HG02981 (cell line): ENCODE results near the gene RGR.

Experiments
- ATAC-seq: cut with Tn5 transposase; IDR thresholded peaks from one replicate; pipeline ENCODE4 v1.9.1; 2021; ENCODE audit warnings: mild to moderate bottlenecking, moderate library complexity; ENCODE audit not compliant: unreplicated experiment

RGR gene

DNA sequence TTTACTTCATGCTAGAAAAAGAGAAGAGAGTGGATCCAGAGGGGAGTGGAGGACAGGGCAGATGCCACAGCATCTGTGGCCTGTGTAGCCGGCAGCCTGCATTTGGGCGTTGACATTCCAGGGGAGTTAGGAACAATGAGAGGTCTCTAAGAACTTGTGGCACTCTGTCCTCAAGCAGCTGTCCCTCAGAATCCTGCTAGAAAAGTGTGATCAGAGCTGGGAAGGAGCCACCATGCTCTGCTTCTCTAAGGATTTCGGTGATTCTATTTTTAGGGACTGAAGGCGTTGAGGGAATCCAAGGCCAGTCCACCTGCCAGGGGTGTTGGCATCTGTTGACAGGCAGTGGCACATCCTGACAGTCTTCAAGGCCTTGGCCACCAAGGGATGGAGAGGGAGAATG, 27.1 kb upstream of the RGR start:
- ATAC-seq = no peak

DNA sequence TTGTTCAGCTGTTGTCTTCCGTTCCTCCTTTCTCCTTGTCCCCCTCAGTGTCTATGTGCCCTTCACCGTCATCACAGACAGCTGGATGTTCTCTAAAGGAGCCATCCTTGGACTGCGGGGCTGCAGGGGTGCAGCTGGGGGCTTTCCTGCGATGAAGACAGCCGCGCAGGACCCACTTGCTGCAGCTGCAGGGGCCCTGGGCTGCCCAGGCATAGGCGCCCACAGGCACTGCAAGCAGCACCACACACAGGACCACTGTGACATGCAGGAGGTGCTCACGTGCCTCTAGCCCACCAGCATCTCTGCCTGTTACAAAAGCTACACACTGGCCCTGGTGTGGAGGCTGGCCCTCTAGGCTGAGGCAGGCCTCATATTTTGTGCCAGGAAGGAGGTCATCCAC, 22.9 kb upstream of the RGR start:
- ATAC-seq = no peak

DNA sequence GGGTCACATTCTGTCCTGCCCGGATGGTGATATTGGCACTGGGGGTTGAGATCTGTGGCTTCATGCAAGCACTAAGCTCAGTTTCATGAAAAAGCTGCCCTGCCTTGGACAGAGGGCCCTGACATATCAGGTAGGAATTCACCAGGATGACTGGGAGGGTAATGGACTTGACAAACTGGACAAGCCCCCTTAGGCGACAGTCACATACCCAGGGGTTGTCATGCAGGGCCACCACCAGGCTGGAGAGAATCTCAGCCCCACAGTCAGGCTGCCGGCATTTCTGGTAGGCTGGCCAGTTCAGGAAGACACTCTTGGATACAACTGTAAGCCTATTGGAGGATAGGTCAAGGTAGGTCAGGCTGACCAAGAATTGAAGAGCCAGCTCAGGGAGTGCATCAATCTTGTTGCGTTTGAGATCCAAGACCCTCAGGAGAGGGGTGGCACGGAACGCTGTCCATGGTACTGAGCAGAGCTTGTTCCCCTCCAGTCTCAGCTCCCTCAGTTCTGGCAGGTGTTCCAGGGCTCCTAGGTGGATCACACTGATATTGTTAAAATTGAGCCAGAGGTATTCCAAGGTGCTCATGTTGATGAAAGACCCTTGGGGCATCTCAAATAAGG, 20.3 kb upstream of the RGR start:
- ATAC-seq = no peak

DNA sequence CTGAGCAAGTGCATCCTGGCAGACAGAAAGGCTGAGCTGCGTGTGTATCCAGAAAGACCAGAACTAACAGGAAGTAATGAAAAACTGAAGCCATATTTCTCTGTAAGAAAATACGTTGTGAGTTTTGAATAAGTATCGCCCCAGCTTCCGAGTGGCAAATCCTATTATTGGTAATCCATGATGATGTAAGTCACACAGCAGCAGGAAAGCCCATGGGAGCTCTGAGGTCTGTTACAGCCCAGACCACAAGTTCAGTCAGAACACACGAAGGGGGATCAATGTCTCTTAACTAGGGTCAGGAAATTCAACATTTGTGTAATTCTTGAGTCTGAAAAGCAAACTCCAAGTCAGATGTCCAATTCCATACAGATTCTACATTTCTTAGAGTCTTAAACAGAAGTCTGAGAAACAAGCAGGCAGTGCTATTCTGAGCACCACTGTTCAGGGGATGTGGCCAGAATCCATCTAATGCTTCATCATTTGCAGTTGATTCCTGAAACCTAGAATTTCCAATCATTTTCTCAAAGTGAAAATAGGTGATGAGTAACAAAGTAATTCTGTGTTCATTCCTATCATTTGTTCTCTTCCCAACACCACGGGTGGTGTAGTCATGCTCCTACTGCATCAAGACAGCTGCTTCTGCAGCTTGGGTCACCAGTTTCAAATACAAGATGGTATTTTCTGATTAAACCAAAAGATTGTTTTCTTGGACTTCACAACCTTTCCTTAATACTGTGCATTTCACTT, 19.3 kb upstream of the RGR start, which contains the start of gene LRIT2:
Gene LRIT2 (minus strand): TSS at position 118 of the 747 bp plus-strand sequence. CDS start 24 bp downstream, at position 94.
- no peak for ATAC-seq

DNA sequence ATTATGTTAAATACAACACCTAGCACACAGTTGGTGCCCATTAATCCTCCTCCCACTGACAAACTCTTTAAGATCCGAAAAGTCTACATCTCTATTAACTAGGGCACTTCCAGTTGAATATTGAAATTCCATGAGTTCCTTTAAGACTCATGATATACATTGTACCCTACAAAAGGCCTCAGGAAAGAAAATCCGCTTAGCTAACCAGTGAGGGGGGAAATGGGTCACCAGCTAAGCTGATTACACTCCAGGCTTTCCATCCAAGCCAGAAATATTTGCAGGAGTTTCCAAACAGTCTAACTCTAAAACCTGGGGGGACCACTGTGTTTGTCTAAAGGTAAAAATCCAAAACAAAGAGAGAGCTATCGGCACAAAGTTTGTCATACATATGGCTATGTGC, 18.2 kb upstream of the RGR start:
- no peak for ATAC-seq

- ATAC-seq = no peak
These were observed 17.0 kb upstream of the RGR start for GRCh38 chr10:84227810-84228209.

GRCh38 chr10:84230359-84230758, 14.5 kb upstream of the RGR start:
- no peak for ATAC-seq

DNA sequence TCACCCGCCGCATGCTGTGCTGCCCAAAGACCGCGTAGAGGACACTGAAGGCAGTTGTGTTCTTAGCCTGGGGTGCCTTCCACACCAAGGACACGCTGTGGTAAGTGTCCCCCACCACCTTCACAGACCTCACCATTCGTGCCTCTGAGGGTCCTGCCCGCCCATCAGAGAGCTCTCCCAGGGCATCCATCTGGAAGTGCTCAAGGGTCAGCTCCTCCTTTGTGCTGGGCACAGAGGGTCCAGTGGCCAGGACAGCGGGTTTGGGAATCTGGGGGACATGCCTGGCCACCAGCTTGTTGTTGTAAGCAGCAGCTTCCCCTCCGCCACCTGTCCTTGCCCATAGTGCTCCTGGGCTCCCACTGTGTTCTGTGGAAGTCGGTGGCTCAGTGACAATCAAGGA, 12.5 kb upstream of the RGR start:
- ATAC-seq = no peak

- ATAC-seq = no peak
These were observed 10.9 kb upstream of the RGR start for GRCh38 chr10:84233940-84234339.

DNA sequence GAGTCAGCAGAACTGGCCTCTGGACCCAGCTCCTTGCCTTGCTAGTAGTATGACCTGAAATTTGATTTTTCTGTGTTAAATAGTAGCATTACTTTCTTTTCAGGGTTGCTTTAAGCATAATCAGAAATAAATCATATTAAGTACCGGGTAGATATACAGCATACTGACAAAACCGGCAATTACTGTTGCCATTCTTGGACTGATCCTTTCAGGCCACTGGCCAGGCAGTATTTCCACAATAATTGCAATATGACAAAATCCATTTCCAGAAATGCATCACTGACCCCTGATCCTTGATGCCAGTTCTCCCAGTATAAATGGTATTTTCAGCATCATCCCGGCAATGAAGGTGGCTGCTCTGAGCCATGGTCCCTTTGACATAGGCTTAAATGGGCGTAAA, 10.4 kb upstream of the RGR start:
- no peak for ATAC-seq

DNA sequence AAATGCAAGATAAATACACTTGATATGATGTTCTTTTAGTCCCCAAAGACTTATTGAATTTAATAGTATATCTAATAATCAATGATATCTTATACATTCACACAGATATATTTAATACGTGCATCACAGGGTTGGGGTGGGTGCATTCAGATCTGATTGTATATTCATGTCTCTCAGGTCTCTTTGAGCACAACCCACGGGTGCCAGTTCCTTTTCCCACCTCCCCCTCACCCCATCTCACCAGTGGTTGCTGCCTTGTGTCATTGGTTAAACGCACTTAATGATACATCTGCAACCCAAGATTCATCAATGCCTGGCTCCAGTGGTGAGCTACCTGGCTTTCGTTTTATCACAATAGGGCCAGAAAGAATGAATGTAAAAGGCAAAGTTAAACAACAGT, 9.8 kb upstream of the RGR start:
- ATAC-seq = no peak

DNA sequence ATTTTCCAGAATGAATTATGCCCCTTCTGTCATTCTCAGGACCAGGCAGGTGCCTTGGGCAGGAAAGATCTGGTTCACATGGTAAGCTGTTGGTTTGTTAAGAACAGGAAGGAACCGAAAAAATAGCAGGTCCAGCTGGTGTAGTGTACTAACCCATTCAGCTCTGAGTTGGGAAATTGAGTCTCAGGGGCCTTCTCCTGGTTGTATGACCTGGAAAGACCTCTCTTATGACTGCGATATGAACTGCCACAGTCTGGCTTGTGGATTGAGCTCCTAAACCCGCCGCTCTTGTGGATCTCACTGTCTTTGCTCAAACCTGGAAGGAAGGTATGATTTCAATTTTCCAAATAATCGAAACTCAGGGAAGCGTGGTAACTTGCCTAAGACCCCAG, 8.1 kb upstream of the RGR start:
- no peak for ATAC-seq

GRCh38 chr10:84237199-84238051, 7.4 kb upstream of the RGR start:
- no peak for ATAC-seq

DNA sequence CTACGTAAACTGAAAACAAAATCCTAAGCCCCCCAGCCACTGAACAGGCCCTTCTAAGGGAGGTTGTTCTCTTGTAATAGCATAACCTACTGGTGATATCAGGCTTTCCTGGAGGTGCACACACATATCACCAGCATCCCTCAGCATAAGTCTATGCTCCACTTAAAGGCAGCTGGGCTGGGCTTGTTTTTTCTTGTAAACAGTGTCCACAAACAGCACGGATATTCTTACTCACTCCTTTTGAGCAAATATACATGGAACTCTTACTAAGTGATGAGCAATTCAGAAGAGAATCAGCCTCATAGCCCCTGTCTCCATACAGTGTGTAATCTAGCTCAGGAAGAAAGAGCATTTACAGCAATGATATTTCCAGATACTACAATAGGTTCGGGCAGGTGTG, 5.9 kb upstream of the RGR start:
- ATAC-seq = no peak

DNA sequence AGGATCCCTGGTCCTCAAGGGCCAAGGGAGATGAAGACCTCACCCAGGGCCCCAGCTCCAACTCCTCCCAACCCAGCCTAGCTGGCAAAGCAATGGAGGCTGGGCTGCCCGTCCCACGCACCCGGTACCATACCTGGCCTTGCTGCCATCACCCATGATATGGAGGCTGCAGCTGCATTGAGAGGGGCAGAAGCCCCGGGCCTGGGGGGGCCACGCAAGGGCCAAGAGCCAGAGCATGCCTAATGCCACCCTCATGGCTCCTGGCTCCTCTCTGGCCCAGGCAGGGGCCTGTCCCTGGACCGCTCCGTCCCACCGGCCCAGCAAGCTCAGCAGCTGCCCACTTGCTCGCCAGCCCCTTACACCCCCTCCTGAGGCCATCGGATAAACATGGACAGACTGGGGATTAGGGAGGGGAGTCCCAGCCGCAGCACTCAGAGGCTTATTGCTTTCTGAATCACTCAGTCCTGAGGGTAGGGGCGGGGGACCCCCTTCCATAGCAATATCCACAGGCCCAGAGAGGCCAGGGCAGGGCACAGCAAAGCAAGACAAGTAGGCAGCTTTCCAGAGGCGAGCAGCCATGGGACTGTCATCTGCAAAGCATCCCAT, 3.6 kb upstream of the RGR start, which contains the start of gene LRIT1:
Gene LRIT1 (minus strand): TSS at position 362 of the 606 bp plus-strand sequence. CDS start 107 bp downstream, at position 255.
- ATAC-seq = no peak

DNA sequence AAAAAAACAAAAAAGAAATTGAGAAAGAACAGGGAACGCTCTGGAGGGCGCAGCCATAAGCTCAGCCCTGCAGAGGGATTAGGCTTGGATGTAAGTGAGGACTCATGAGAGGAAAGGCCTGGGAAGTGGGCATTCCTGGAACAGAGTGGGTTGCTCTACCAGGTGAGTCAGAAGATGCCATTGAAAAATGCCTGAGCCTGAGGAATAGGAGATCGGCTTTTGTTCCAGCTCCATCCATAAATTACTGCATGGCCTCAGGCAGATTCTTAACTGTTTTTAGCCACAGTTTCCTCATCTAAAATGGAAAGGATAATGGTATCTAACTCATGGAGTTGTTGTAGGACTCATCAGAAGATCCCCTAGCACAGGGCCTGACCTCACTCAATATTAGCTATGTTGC, 1.1 kb upstream of the RGR start:
- ATAC-seq = no peak

- no peak for ATAC-seq
These were observed 2.6 kb downstream of the RGR start for GRCh38 chr10:84247496-84247895.

- no peak for ATAC-seq
These were observed 3.9 kb downstream of the RGR start for GRCh38 chr10:84248794-84249193.

DNA sequence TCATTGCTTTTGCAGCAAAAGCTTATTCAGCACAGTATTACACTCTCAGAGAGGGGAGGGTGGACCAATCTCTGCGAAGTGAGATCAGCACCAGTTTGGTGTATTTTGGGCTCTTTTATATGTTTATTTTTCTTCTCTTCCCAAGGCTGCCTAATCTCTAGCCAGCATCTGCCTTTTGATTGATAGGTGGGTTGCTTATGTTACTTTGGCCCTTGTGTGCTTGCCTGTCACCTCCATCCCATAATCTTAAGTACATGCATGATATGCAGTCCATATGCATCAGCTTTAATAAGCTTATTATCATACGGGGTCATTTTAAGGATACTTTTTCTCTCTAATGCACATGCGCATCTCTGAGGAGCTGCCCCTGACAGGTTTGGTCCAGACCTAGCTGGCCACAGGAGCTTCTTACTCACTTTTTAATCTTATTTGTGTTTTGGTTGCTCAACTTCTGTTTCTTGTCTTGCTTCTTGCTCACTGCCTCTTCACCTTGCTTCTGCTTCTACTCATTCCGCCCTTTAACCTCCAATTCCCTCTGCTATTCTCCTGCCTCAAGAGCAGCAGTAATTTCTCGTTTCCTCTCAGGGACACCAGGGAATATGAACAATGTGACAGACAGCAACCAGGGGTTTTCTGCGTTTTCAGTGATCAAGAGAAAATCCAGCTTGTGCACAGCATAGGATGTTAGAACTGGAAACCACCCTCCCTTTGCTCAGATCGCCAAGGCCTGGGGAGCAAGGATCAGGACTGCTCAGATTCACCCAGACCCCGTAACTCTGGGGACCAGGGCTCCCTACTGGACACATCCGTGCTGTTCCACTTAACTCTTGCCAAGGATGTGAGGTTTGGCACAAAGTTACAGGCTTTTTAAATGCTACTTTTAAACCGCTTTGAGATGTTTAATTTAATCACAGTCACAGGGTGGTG, 10.0 kb downstream of the RGR start:
- ATAC-seq = no peak
